Bone marrow (tissue), 2 donors: ENCODE results near the gene AP1B1.

ENCODE experiments used
- DNase-seq, 2 donors: peaks; one replicate each; lab custom pipeline; 2025; lab: John Stamatoyannopoulos, UW

AP1B1 gene

DNA sequence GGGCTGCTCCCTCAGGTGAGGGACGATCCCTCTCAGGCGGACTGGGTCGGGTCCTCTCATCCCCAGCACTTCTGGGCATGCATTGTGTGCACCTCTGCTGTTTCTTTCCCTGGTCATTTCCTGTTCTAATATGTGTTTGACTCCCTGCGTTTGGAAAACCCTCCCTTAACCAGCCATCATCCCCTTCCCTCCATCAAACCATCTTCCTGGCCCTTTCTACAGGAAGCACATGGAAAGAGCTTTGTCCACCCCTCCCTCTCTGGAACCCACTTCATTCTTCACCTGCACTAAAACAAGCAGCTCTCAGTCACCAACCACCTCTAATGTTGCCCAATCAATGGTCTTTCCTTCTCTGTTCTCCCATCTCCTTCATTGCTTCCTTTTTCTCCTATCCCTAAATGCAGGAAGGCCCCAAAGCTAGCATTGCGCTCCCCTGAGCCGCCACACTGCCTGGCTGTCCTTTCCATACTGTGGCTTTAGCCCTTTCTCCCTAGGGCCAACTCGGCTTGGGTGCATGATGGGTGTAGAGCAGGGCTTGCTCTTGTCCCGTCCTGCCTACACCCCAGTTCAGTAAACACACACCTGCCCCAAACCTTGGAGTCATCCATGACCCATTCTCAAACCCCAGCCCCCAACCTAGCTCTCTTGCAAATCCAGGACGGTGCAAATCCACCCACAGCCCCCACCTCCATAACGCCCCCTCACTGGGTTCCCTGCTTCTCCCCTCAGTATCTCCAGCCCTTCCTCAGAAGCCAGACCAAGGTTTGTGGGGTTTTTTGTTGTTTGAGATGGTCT lies 87.4 kb downstream of the AP1B1 start:
- DNase-seq: no peak

DNA sequence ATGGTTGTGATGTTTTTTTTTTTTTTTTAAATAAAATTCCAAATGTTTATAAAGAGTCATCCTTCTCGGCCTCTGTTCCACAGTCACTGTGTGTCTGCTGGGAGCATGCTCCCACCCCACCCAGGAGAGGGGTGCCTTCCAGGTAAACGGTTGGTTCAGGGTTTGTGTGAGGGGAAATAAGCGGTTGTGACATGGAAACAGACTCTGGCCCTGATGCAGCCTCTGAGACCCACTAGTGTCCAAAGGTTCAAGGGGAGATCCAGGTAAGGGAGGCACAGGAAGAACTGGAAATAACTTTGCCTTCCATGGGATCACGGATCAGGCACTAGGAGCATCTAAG lies 87.9 kb downstream of the AP1B1 start:
- no peak for DNase-seq

DNA sequence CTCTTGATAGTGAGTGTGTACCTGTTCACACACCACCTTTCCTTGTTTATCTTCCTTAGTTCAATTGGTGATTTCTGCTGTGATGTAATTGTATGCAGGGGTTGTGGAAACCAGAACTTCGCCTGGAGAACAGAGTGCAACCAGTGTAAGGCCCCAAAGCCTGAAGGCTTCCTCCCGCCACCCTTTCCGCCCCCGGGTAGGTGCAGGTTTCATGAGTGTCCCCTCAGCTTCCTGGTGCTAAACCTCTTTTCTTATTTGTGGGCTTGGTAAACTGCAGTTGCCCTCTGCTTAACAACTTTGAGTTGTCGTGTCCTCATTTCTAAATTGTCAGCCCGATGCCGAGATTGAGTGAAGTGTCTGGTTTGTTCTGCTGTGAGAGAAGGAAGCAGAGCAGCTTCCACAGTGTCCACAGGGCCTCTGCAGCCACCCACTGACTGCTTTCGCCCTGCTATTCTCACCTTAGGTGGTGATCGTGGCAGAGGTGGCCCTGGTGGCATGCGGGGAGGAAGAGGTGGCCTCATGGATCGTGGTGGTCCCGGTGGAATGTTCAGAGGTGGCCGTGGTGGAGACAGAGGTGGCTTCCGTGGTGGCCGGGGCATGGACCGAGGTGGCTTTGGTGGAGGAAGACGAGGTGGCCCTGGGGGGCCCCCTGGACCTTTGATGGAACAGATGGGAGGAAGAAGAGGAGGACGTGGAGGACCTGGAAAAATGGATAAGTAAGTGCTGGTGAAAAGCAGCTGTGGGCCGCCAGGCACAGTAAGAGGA lies 89.1 kb downstream of the AP1B1 start:
- DNase-seq: no peak

DNA sequence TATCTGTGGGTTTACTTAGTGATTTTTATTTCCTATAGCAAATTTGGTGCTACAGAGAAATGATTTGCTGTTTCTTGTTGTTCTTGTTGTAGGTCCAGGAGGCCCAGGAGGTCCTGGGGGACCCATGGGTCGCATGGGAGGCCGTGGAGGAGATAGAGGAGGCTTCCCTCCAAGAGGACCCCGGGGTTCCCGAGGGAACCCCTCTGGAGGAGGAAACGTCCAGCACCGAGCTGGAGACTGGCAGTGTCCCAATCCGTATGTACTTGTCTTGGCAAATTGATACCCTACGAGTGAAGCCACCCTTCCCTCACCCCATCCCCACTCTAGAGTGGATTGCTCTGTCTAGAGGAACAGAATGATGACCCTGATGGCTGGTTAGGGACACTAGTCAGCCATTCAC lies 89.7 kb downstream of the AP1B1 start:
- no peak for DNase-seq

DNA sequence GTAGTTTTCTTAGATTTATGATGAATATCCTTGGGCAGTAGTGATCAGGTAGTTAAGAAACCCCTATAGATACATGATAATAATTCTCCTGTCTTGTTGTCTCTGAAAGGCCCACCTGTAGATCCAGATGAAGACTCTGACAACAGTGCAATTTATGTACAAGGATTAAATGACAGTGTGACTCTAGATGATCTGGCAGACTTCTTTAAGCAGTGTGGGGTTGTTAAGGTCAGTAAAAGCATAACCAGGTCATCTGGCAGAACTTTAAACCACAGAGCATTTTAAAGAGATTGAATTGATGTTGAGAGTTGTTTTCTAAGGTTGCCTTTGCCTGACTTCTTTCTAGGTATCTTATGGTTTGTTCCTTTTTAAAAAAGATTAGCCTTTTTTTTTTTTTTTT lies 96.0 kb downstream of the AP1B1 start:
- no peak for DNase-seq

DNA sequence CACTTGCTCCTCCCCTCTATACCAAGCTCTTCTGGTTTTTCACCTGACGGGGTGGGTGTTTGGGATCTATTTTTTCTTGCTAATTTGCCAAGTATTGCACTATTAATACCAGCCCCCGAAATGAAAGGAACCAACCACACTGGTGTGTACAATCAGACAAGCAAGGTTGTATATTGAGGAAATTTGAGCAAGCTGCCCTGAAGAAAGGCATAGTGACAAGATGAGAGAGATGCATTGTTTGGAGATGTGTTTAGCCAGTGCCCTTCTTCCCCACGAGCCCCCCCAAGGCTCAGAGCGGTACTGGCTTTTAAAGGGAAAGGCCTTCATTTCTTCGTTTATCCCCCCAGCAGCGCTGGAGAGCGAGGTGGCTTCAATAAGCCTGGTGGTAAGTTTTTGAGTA lies 97.2 kb downstream of the AP1B1 start:
- no peak for DNase-seq

DNA sequence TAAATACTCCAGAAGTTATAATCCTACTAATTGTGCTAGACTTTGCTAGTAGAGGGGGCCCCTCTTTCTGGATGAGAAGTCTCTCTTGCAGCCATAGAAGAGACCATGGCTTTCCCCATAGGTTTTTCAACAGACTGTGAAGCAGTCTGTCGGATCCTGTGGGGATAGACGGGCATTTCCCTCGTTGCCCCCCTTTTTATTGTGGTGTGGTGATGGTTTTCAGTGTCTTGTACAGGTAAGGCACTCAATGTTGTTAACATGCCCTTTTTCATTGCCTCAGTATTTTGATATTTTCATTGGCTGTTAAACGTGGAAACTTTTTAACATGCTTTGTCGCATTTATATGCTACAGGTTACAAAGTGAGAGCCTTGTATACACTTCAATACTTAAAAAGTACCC lies 98.3 kb downstream of the AP1B1 start:
- DNase-seq: no peak

DNA sequence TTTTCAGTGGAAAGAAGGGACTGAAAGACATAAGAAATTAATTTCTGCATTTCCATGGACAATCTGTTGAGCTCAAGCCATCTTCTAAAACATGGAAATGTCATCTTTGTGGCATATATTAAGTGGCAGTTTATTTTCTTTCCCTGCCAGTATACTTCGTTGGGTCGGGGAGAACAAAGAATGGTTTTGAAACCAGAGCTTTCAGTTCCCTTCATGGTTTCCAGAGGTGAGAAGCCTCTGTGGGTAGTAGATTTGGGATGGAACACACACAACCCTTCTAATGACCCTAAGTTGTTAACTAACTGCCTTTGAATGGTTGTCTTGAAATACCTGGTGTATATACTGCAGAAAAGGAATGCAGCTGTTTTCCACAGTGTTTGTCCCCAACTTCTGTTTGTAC lies 99.5 kb downstream of the AP1B1 start:
- DNase-seq: no peak

DNA sequence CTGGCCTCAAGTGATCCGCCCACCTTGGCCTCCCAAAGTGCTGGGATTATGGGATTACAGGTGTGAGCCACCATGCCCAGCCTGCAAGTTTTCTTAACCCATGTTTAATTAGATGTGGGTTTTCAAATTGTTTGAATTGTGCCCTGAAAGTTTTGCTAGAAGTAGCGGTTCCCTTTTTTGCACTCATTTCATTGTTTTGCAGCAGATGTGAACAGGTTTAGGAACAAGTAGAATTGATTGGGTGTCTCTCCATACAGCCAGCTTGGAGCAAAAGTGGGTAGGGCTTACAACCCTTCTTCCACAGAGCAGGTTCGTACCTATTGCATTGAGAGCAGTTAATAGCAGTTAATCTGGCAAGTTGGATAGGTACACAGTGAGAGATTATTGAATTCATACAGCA lies 104.2 kb downstream of the AP1B1 start:
- DNase-seq: no peak

DNA sequence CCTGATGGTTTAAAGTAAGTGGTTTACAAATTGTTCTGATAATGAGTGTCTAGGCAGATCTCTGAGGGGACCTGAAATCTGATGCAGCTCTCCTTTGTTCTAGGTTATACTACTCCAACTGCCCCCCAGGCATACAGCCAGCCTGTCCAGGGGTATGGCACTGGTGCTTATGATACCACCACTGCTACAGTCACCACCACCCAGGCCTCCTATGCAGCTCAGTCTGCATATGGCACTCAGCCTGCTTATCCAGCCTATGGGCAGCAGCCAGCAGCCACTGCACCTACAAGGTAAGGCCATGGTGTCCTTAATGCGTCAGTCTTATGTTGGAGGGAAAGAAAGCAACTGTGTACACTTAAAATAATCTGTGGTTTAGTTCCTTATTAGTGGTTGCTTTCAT lies 110.4 kb downstream of the AP1B1 start:
- DNase-seq: no peak
